H1 (cell line): ENCODE data around the gene APBA2. TPM values are rescaled to one million over a fixed set of nuclear protein-coding genes. Genes with fewer than 3 reads are reported as not detected.

Experiments
- CTCF ChIA-PET: fragments of 300-600 bp; sonication (Branson Sonifier 250); formaldehyde crosslinking; loops from one replicate; lab custom pipeline; 2021; ENCODE audit not compliant: partially characterized antibody; lab: Charles Lee
- POLR2A ChIA-PET: fragments of 300-600 bp; sonication (Branson Sonifier 250); formaldehyde crosslinking; loops from one replicate; lab custom pipeline; 2021; ENCODE audit warnings: inconsistent platforms; ENCODE audit not compliant: partially characterized antibody; lab: Charles Lee
- DNase-seq, 2 experiments: peaks; one replicate each; pipeline versions ENCODE4 v3.0.0 to v3.0.0-alpha.2; 2010 to 2022; ENCODE audit warnings: low spot score in 2 of 2, low read depth in 1 of 2, mixed read lengths in 1 of 2
- FAIRE-seq: peaks from 2 replicates; lab custom pipeline; 2011; peaks lifted over from hg19 to GRCh38; lab: Jason Lieb, UNC
- H2AFZ ChIP-seq: 2 replicates; pipeline ENCODE4 v1.8.1; 2012; ENCODE audit warnings: low read length, inconsistent platforms
- H2AK5ac ChIP-seq: 2 replicates; pipeline ENCODE4 v1.6.1; 2013; ENCODE audit warnings: low read depth, low read length
- H2BK120ac ChIP-seq: replicated peaks from 2 replicates; pipeline ENCODE3; 2013; ENCODE audit warnings: low read depth, low read length, inconsistent platforms
- H2BK12ac ChIP-seq: 2 replicates; pipeline ENCODE4 v1.6.1; 2013; ENCODE audit warnings: low read depth, low read length
- H2BK15ac ChIP-seq: 2 replicates; pipeline ENCODE4 v1.6.1; 2013; ENCODE audit warnings: low read length
- H2BK20ac ChIP-seq: 2 replicates; pipeline ENCODE4 v1.6.1; 2013; ENCODE audit warnings: low read length
- H2BK5ac ChIP-seq: 2 replicates; pipeline ENCODE4 v1.6.1; 2013; ENCODE audit warnings: low read depth, low read length
- H3K14ac ChIP-seq: 2 replicates; pipeline ENCODE4 v1.6.1; 2013; ENCODE audit warnings: inconsistent platforms; ENCODE audit not compliant: insufficient read length
- H3K18ac ChIP-seq: 2 replicates; pipeline ENCODE4 v1.6.1; 2013; ENCODE audit warnings: low read length; ENCODE audit errors: extremely low read depth
- H3K23ac ChIP-seq: 2 replicates; pipeline ENCODE4 v1.6.1; 2013; ENCODE audit warnings: inconsistent platforms; ENCODE audit not compliant: insufficient read length
- H3K23me2 ChIP-seq: 2 replicates; pipeline ENCODE4 v1.6.1; 2013; ENCODE audit warnings: low read depth, low read length
- H3K27ac ChIP-seq: 2 replicates; pipeline ENCODE4 v1.6.1; 2011; ENCODE audit warnings: low read depth, low read length, inconsistent platforms
- H3K27me3 ChIP-seq, 4 experiments: replicated peaks in 1 of 4; 1 replicate in 1 of 4; 2 replicates in 3 of 4; pipeline versions ENCODE4 v1.6.1 to v1.8.1; 2011 to 2013; ENCODE audit warnings: low read length in 3 of 4, mild to moderate bottlenecking in 3 of 4, inconsistent platforms in 2 of 4, mixed read lengths in 2 of 4, moderate library complexity in 1 of 4; ENCODE audit not compliant: control insufficient read depth in 3 of 4, insufficient read depth in 3 of 4; ENCODE audit errors: extremely low read depth in 1 of 4
- H3K36me3 ChIP-seq, 4 experiments: 2 replicates each; pipeline versions ENCODE4 v1.6.1 to v1.8.1; 2011 to 2013; ENCODE audit warnings: mild to moderate bottlenecking in 4 of 4, low read length in 3 of 4, moderate library complexity in 2 of 4, control low read depth in 1 of 4, inconsistent platforms in 1 of 4; ENCODE audit not compliant: insufficient read depth in 4 of 4, control insufficient read depth in 2 of 4
- H3K4ac ChIP-seq: replicated peaks from 2 replicates; pipeline ENCODE3; 2013; ENCODE audit warnings: low read length, low read depth, mixed read lengths, inconsistent platforms; ENCODE audit not compliant: insufficient read length
- H3K4me1 ChIP-seq, 4 experiments: replicated peaks in 1 of 4; 1 replicate in 1 of 4; 2 replicates in 3 of 4; pipeline versions ENCODE4 v1.6.1 to v1.8.1; 2011 to 2013; ENCODE audit warnings: low read length in 3 of 4, inconsistent platforms in 2 of 4, mixed read lengths in 1 of 4; ENCODE audit not compliant: insufficient read depth in 4 of 4, control insufficient read depth in 3 of 4
- H3K4me2 ChIP-seq, 2 experiments: 2 replicates each; pipeline versions ENCODE4 v1.6.1 to v1.8.1; 2011 to 2013; ENCODE audit warnings: low read depth in 2 of 2, low read length in 2 of 2, control low read depth in 1 of 2, inconsistent platforms in 1 of 2, mild to moderate bottlenecking in 1 of 2; ENCODE audit not compliant: insufficient read depth in 1 of 2
- H3K4me3 ChIP-seq, 4 experiments: fragments of 200-600, 300-600 bp in 1 of 4; sonication (generic), shearing (Covaris generic), sonication (Bioruptor Twin) in 1 of 4; 2 replicates each; pipeline versions ENCODE4 v1.5.1 to v1.8.1; 2011 to 2016; ENCODE audit warnings: low read length in 4 of 4, low read depth in 3 of 4, control low read depth in 2 of 4, inconsistent platforms in 2 of 4, mild to moderate bottlenecking in 2 of 4, mixed read lengths in 1 of 4, moderate library complexity in 1 of 4; ENCODE audit not compliant: insufficient read depth in 2 of 4; ENCODE audit errors: extremely low read depth in 1 of 4
- H3K56ac ChIP-seq: replicated peaks from 2 replicates; pipeline ENCODE3; 2013; ENCODE audit warnings: low read depth, mild to moderate bottlenecking, mixed read lengths, low read length, inconsistent platforms; ENCODE audit not compliant: insufficient read length
- H3K79me1 ChIP-seq: 2 replicates; pipeline ENCODE4 v1.6.1; 2013; ENCODE audit warnings: low read depth, low read length, control low read depth
- H3K79me2 ChIP-seq, 2 experiments: 2 replicates each; pipeline versions ENCODE4 v1.6.1 to v1.8.1; 2012 to 2013; ENCODE audit warnings: low read length in 2 of 2, mild to moderate bottlenecking in 2 of 2, inconsistent platforms in 1 of 2; ENCODE audit not compliant: insufficient read depth in 2 of 2, control insufficient read depth in 1 of 2
- H3K9ac ChIP-seq, 4 experiments: replicated peaks in 1 of 4; 1 replicate in 1 of 4; 2 replicates in 3 of 4; pipeline versions ENCODE4 v1.6.1 to v1.8.1; 2011 to 2013; ENCODE audit warnings: low read depth in 3 of 4, low read length in 3 of 4, control low read depth in 2 of 4, mild to moderate bottlenecking in 2 of 4, moderate library complexity in 2 of 4, inconsistent platforms in 1 of 4; ENCODE audit errors: extremely low read depth in 1 of 4
- H3K9me3 ChIP-seq, 2 experiments: 2 replicates each; pipeline versions ENCODE4 v1.6.1 to v1.8.1; 2012 to 2013; ENCODE audit warnings: mild to moderate bottlenecking in 2 of 2, moderate library complexity in 2 of 2, control low read depth in 1 of 2, inconsistent platforms in 1 of 2, low read depth in 1 of 2, low read length in 1 of 2, mixed read lengths in 1 of 2; ENCODE audit not compliant: insufficient read depth in 2 of 2
- H4K20me1 ChIP-seq, 2 experiments: replicated peaks in 1 of 2; 2 replicates each; pipeline versions ENCODE3 to v1.8.1; 2011 to 2013; ENCODE audit warnings: inconsistent platforms in 2 of 2, low read length in 2 of 2, mild to moderate bottlenecking in 1 of 2; ENCODE audit not compliant: insufficient read depth in 2 of 2, control insufficient read depth in 1 of 2
- H4K5ac ChIP-seq: 2 replicates; pipeline ENCODE4 v1.6.1; 2013; ENCODE audit warnings: low read length, low read depth, mixed read lengths, inconsistent platforms; ENCODE audit not compliant: insufficient read length
- H4K8ac ChIP-seq: 2 replicates; pipeline ENCODE4 v1.8.0; 2013; ENCODE audit warnings: mild to moderate bottlenecking, moderate library complexity, low read length, inconsistent platforms; ENCODE audit not compliant: insufficient read depth; ENCODE audit errors: extremely low read depth
- H4K91ac ChIP-seq: replicated peaks from 2 replicates; pipeline ENCODE3; 2013; ENCODE audit warnings: low read length, mixed read lengths, inconsistent platforms; ENCODE audit not compliant: insufficient read length
- BCL11A ChIP-seq, 2 experiments: IDR thresholded peaks; one replicate each; pipeline ENCODE4 v1.6.1; 2011; ENCODE audit warnings: low read depth in 2 of 2, low read length in 2 of 2, mild to moderate bottlenecking in 2 of 2
- CEBPB ChIP-seq: IDR thresholded peaks from 2 replicates; pipeline ENCODE4 v1.6.1; 2012; ENCODE audit warnings: low read depth, low read length
- CREB1 ChIP-seq: IDR thresholded peaks from 2 replicates; pipeline ENCODE4 v1.6.1; 2012; ENCODE audit warnings: inconsistent platforms
- CTBP2 ChIP-seq: IDR thresholded peaks from 2 replicates; pipeline ENCODE4 v1.7.0; 2011; ENCODE audit warnings: borderline replicate concordance, mild to moderate bottlenecking, moderate library complexity, mixed read lengths, low read length; ENCODE audit not compliant: insufficient read depth, insufficient read length
- EP300 ChIP-seq, 2 experiments: IDR thresholded peaks; 1 replicate in 1 of 2; 2 replicates in 1 of 2; pipeline ENCODE4 v1.6.1; 2011 to 2012; ENCODE audit warnings: low read depth in 2 of 2, low read length in 2 of 2, mild to moderate bottlenecking in 2 of 2, borderline replicate concordance in 1 of 2, inconsistent platforms in 1 of 2, moderate library complexity in 1 of 2
- GABPA ChIP-seq: IDR thresholded peaks from 2 replicates; pipeline ENCODE4 v1.6.1; 2011; ENCODE audit warnings: mild to moderate bottlenecking, low read length, moderate library complexity, borderline replicate concordance; ENCODE audit not compliant: insufficient read depth
- KDM5A ChIP-seq: fragments of 200-600 bp; IDR thresholded peaks from 2 replicates; pipeline ENCODE4 v1.7.1; 2012; ENCODE audit warnings: mild to moderate bottlenecking, low read length, inconsistent platforms, mixed read lengths
- SIN3A ChIP-seq, 2 experiments: IDR thresholded peaks in 1 of 2; conservative IDR thresholded peaks in 1 of 2; 2 replicates each; pipeline ENCODE4 v1.6.1; 2011 to 2012; ENCODE audit warnings: low read length in 2 of 2, improper control_type of control experiment in 1 of 2, low read depth in 1 of 2, mild to moderate bottlenecking in 1 of 2
- SP4 ChIP-seq: IDR thresholded peaks from 2 replicates; pipeline ENCODE4 v1.6.1; 2012; ENCODE audit warnings: low read length, inconsistent platforms
- TBP ChIP-seq: IDR thresholded peaks from 2 replicates; pipeline ENCODE4 v1.6.1; 2011; ENCODE audit warnings: low read depth, low read length, improper control_type of control experiment
- YY1 ChIP-seq: IDR thresholded peaks from 2 replicates; pipeline ENCODE4 v1.6.1; 2011; ENCODE audit warnings: low read depth, mild to moderate bottlenecking, low read length
- ZNF274 ChIP-seq: IDR thresholded peaks from 2 replicates; pipeline ENCODE4 v1.7.0; 2012; ENCODE audit warnings: low read length, borderline replicate concordance; ENCODE audit errors: extremely low read depth
- WGBS, 2 experiments: shearing (Covaris generic) in 1 of 2; methylation state at CpG; one replicate each; pipeline versions ENCODE4 v1.1.6 to v1.1.7; 2013 to 2015; ENCODE audit warnings: low lambda C conversion rate in 2 of 2, mixed read lengths in 2 of 2, inconsistent platforms in 1 of 2, low coverage in 1 of 2, missing lambda C conversion rate in 1 of 2; ENCODE audit not compliant: insufficient replicate concordance in 2 of 2, insufficient coverage in 1 of 2, insufficient read length in 1 of 2; ENCODE audit errors: extremely low coverage in 1 of 2, missing lambda C conversion rate in 1 of 2; 5-methylcytosine and 5-hydroxymethylcytosine counted together
- polyA plus RNA-seq, 7 experiments: library from polyadenylated mRNA; depleted of rRNA in 3 of 7; stranded (reverse) in 5 of 7; unstranded in 2 of 7; fragments of >200 nt in 5 of 7; fragments of 200-250 nt in 2 of 7; gene quantifications; 1 replicate in 5 of 7; 2 replicates in 1 of 7; 4 replicates in 1 of 7; pipeline versions ENCODE4 v1.2.1 to v1.2.3, GENCODE V29; 2011 to 2013; ENCODE audit warnings: missing spikeins in 2 of 7, mixed read lengths in 2 of 7
- total RNA-seq: library from RNA; stranded (reverse); fragmentation: NEBNext Ultra II Directional; extraction: Animal tissue kit (Norgen Biotek cat#: 25700); gene quantifications from 2 replicates; pipeline ENCODE4 v1.2.1, GENCODE V29; 2021

Gene APBA2
- total and polyA plus RNA-seq, 2 of the 8 experiments (the other 6 are each of a cell fraction or from before 2014, with no cell fraction given): 15.5 to 19.0 TPM

GRCh38 chr15:29133321-29133720, 247.5 kb downstream of the APBA2 start:
- POLR2A ChIA-PET: no interaction called here
- H3K23ac ChIP-seq: no peak overlapping the region
- no peak overlapping the region for H2BK20ac ChIP-seq
- H3K36me3 ChIP-seq: no peaks in the 10 kb centered on the region
- H3K9ac ChIP-seq: no peak overlapping the region
- H4K5ac ChIP-seq: no peak overlapping the region
- H4K91ac ChIP-seq: no peak overlapping the region
- no peaks in the 10 kb centered on the region for H3K27me3 ChIP-seq
- H2AK5ac ChIP-seq: no peak overlapping the region
- no peak overlapping the region for H2BK120ac ChIP-seq
- FAIRE-seq (no peak), DNase-seq (no peak)
- no peak overlapping the region for H3K56ac ChIP-seq
- no peak overlapping the region for H3K18ac ChIP-seq
- no peak overlapping the region; the same call in 1 of the 2 replicates for H2BK5ac ChIP-seq
- H3K9me3 ChIP-seq: no peaks in the 10 kb centered on the region
- WGBS, 2 experiments: 82% methylated on average over 8 of the region's 8 CpGs; no CpG with 5 or more reads in 1 of the 2 experiments
- H3K79me2 ChIP-seq: no peaks in the 10 kb centered on the region
- no peak overlapping the region for H3K4me2 ChIP-seq
- H3K23me2 ChIP-seq: peaks cover under 1% of the 10 kb centered on the region; the same call in 1 of the 2 replicates
- H2BK15ac ChIP-seq: no peak overlapping the region
- no peak overlapping the region for H2BK12ac ChIP-seq
- CTCF ChIA-PET: interaction anchor here (1.4 kb wide), 1 partner anchor 11 kb away, joined by 3 read pairs; no protein-coding TSS in a partner anchor
- no peak overlapping the region for H3K14ac ChIP-seq
- TF ChIP-seq SP4 (no peak), CREB1 (no peak), YY1 (no peak), BCL11A (IDR thresholded peaks at IDR 0.05; ENCODE audit: low read depth in 2 of 2, low read length in 2 of 2) (no peak), CTBP2 (no peak), ZNF274 (no peak), SIN3A (conservative IDR thresholded peaks at IDR 0.05 in 1 of 2, IDR thresholded peaks at IDR 0.05 in 1 of 2; ENCODE audit: low read depth in 1 of 2, low read length in 2 of 2) (no peak), CEBPB (no peak), GABPA (no peak), KDM5A (no peak), TBP (no peak), EP300 (IDR thresholded peaks at IDR 0.05; ENCODE audit: borderline replicate concordance in 1 of 2, low read depth in 2 of 2, low read length in 2 of 2) (no peak)
- TF ChIP-seq, all 59 proteins: peak for 0
- Histone ChIP-seq H4K8ac (0 out of 2 replicates have a peak overlapping the region, but pooled peaks have one; percentile 16), H3K4me1 (peaks cover 0 to 3% (median under 1%) of the 10 kb centered on the region in 4 experiments; a peak in 4 of 7 replicates), H3K27ac (no peak overlapping the region), H3K79me1 (no peaks in the 10 kb centered on the region), H3K4ac (no peak overlapping the region), H2AFZ (no peak overlapping the region), H3K4me3 (no peak overlapping the region), H4K20me1 (peaks cover 0 to under 1% of the 10 kb centered on the region in 2 experiments)
